Effector memory CD4-positive, alpha-beta T cell (primary cell): ENCODE results near the gene OLA1.

Experiments used
- DNase-seq, 3 donors: peaks; one replicate each; pipeline ENCODE4 v3.0.0-alpha.2; 2020
- H3K27ac ChIP-seq: 2 replicates; pipeline ENCODE4 v1.7.0; 2013; ENCODE audit warnings: mild to moderate bottlenecking, low read length, moderate library complexity; ENCODE audit not compliant: insufficient read depth, poor library complexity, severe bottlenecking
- H3K27me3 ChIP-seq: replicated peaks from 2 replicates; pipeline ENCODE4 v1.7.0; 2013; ENCODE audit warnings: mild to moderate bottlenecking, low read length; ENCODE audit not compliant: insufficient read depth, control insufficient read depth, poor library complexity, severe bottlenecking
- H3K36me3 ChIP-seq: 2 replicates; pipeline ENCODE4 v1.7.0; 2013; ENCODE audit warnings: mild to moderate bottlenecking, low read length, moderate library complexity; ENCODE audit not compliant: control insufficient read depth, insufficient read depth
- H3K4me1 ChIP-seq: 2 replicates; pipeline ENCODE4 v1.7.0; 2013; ENCODE audit warnings: low read length, mild to moderate bottlenecking; ENCODE audit not compliant: control insufficient read depth, insufficient read depth, poor library complexity, severe bottlenecking
- H3K4me3 ChIP-seq: 2 replicates; pipeline ENCODE4 v1.7.0; 2013; ENCODE audit warnings: low read length, low read depth, mild to moderate bottlenecking; ENCODE audit not compliant: insufficient read depth, poor library complexity, severe bottlenecking
- H3K9me3 ChIP-seq: 2 replicates; pipeline ENCODE4 v1.7.0; 2013; ENCODE audit warnings: mild to moderate bottlenecking, low read length, moderate library complexity; ENCODE audit not compliant: control insufficient read depth

OLA1 gene

GRCh38 chr2:174210862-174211261 lies 37.5 kb downstream of the OLA1 start:
- no peak overlapping the region for H3K4me3 ChIP-seq
- no peaks in the 10 kb centered on the region for H3K36me3 ChIP-seq
- DNase-seq, result no peak
- no peak overlapping the region for H3K27ac ChIP-seq
- no peaks in the 10 kb centered on the region for H3K9me3 ChIP-seq
- no peaks in the 10 kb centered on the region for H3K4me1 ChIP-seq
- H3K27me3 ChIP-seq, result no peaks in the 10 kb centered on the region

DNA sequence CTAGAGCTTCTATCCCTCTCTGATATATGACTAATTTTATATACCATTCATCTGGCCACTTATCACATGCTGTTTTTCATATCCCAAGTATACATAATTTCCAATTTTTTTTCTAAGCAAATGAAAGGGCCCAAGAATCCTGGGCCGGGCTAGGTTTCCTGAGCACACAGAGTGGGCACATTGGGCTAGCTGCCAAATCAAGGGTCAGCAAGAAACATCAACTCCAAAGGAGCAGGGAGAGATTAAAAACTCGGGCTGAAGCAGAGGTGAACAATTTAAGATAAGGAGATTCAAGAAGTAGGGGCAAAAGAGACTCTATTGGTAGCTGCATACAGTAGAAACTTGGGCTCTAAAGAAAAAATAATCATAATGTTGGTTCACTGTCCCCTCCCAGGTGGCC lies 39.0 kb downstream of the OLA1 start:
- Histone ChIP-seq H3K4me1 (no peaks in the 10 kb centered on the region), H3K36me3 (no peaks in the 10 kb centered on the region), H3K27me3 (no peaks in the 10 kb centered on the region), H3K27ac (no peak overlapping the region), H3K4me3 (no peak overlapping the region), H3K9me3 (no peaks in the 10 kb centered on the region)
- no peak for DNase-seq

DNA sequence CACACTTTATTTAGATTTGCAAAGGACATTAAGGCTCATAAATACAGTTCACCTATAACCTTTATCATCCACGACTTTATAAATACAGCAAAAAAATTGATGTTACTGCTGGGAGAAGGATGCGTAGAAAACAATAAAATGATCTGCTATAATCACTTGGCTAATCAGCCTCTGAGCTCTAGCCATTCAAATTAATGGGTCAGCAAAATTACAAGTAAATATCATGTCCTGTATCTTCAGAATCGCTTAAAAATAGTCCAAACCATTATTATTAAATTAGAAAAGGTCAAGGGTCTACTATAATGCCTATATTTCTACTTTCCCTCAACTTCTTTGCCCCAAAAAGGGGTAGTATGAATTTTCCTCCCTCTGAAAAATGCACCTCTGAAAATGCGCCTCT lies 40.3 kb downstream of the OLA1 start:
- no peak overlapping the region for H3K27ac ChIP-seq
- H3K9me3 ChIP-seq, result no peaks in the 10 kb centered on the region
- H3K4me1 ChIP-seq, result no peaks in the 10 kb centered on the region
- no peak for DNase-seq
- no peaks in the 10 kb centered on the region for H3K36me3 ChIP-seq
- no peaks in the 10 kb centered on the region for H3K27me3 ChIP-seq
- H3K4me3 ChIP-seq, result no peak overlapping the region

- Histone ChIP-seq H3K9me3 (no peaks in the 10 kb centered on the region), H3K4me3 (no peak overlapping the region), H3K4me1 (no peaks in the 10 kb centered on the region), H3K36me3 (no peaks in the 10 kb centered on the region), H3K27ac (no peak overlapping the region), H3K27me3 (no peaks in the 10 kb centered on the region)
- no peak for DNase-seq
Observed at GRCh38 chr2:174205562-174205961, 42.8 kb downstream of the OLA1 start.

- Histone ChIP-seq H3K27me3 (no peaks in the 10 kb centered on the region), H3K4me1 (no peaks in the 10 kb centered on the region), H3K9me3 (no peaks in the 10 kb centered on the region), H3K27ac (no peak overlapping the region), H3K36me3 (no peaks in the 10 kb centered on the region), H3K4me3 (no peak overlapping the region)
- no peak for DNase-seq
Observed at GRCh38 chr2:174202188-174202587, 46.1 kb downstream of the OLA1 start.

- Histone ChIP-seq H3K9me3 (no peaks in the 10 kb centered on the region), H3K4me3 (no peak overlapping the region), H3K4me1 (no peaks in the 10 kb centered on the region), H3K27me3 (no peaks in the 10 kb centered on the region), H3K36me3 (no peaks in the 10 kb centered on the region), H3K27ac (no peak overlapping the region)
- DNase-seq, result no peak
Observed at GRCh38 chr2:174198846-174199564, 49.3 kb downstream of the OLA1 start.

- DNase-seq, result no peak
- Histone ChIP-seq H3K36me3 (no peaks in the 10 kb centered on the region), H3K4me1 (no peaks in the 10 kb centered on the region), H3K27ac (no peak overlapping the region), H3K9me3 (no peaks in the 10 kb centered on the region), H3K27me3 (no peaks in the 10 kb centered on the region), H3K4me3 (no peak overlapping the region)
Observed at GRCh38 chr2:174195253-174195652, 53.1 kb downstream of the OLA1 start.

- H3K27me3 ChIP-seq, result no peaks in the 10 kb centered on the region
- no peaks in the 10 kb centered on the region for H3K36me3 ChIP-seq
- H3K9me3 ChIP-seq, result no peaks in the 10 kb centered on the region
- DNase-seq, result no peak
- H3K4me1 ChIP-seq, result no peaks in the 10 kb centered on the region
- no peak overlapping the region for H3K4me3 ChIP-seq
- no peak overlapping the region for H3K27ac ChIP-seq
Observed at GRCh38 chr2:174193737-174194136, 54.6 kb downstream of the OLA1 start.

- no peak overlapping the region for H3K4me3 ChIP-seq
- no peaks in the 10 kb centered on the region for H3K9me3 ChIP-seq
- H3K4me1 ChIP-seq, result no peaks in the 10 kb centered on the region
- no peaks in the 10 kb centered on the region for H3K27me3 ChIP-seq
- no peaks in the 10 kb centered on the region for H3K36me3 ChIP-seq
- no peak overlapping the region for H3K27ac ChIP-seq
- DNase-seq, result no peak
Observed at GRCh38 chr2:174192664-174193063, 55.7 kb downstream of the OLA1 start.

DNA sequence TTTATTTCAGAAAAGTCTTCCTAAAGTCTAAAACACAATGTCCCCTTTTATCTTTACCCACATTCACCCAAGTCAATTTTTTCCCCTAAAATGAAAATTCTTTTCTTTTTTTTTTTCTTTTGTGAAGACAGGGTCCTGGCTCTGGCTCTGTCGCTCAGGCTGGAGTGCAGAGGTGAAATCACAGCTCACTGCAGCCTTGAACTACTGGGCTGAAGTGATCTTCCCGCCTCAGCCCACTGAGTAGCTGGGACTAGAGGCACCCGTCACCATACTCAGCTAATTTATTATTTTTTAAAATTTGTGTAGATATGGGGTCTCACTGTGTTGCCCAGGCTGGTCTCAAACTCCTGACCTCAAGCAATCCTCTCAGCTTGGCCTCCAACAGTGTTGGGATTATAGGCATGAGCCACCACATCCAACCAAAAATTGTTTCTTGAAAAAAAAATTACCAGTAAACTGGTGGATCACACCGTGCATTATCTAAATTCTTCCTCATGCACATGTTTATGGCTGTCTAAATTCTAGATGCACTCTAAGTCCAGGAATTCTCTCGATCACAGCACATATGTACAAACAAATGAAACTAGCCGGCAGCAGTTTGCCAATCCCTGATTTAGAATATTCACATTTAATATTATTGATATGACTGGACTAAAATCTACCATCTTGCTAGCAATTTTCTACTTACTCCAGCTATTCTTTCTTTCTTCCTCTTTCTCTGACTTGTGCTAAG lies 56.8 kb downstream of the OLA1 start:
- H3K4me1 ChIP-seq, result no peaks in the 10 kb centered on the region
- no peaks in the 10 kb centered on the region for H3K27me3 ChIP-seq
- H3K27ac ChIP-seq, result no peak overlapping the region
- H3K4me3 ChIP-seq, result no peak overlapping the region
- H3K9me3 ChIP-seq, result no peaks in the 10 kb centered on the region
- DNase-seq, result no peak
- no peaks in the 10 kb centered on the region for H3K36me3 ChIP-seq
